GM18517 (cell line): Measurements from ENCODE around the gene ZFAND3.
"Not testable (repeated sequence)": the region's sequence is repeated elsewhere in the genome, so short reads cannot be mapped to it uniquely, and the experiment has no call there.

ENCODE experiments used
- ATAC-seq: cut with Tn5 transposase; IDR thresholded peaks from one replicate; pipeline ENCODE4 v1.9.1; 2021; ENCODE audit warnings: mild to moderate bottlenecking, moderate library complexity; ENCODE audit not compliant: unreplicated experiment

The ZFAND3 gene

GRCh38 chr6:38113825-38114576, 294.5 kb downstream of the ZFAND3 start:
- no peak for ATAC-seq

- ATAC-seq, result no peak
Measured at GRCh38 chr6:38114976-38115625, 295.6 kb downstream of the ZFAND3 start.

- no peak for ATAC-seq
Measured at GRCh38 chr6:38115626-38116008, 296.1 kb downstream of the ZFAND3 start.

GRCh38 chr6:38116248-38116647, 296.7 kb downstream of the ZFAND3 start:
- no peak for ATAC-seq

GRCh38 chr6:38117281-38117680, 297.8 kb downstream of the ZFAND3 start:
- no peak for ATAC-seq

- no peak for ATAC-seq
Measured at GRCh38 chr6:38118791-38119365, 299.4 kb downstream of the ZFAND3 start.

- no peak for ATAC-seq
Measured at GRCh38 chr6:38119516-38119915, 300.0 kb downstream of the ZFAND3 start.

GRCh38 chr6:38124224-38124926, 304.8 kb downstream of the ZFAND3 start:
- ATAC-seq, result not testable (repeated sequence)

- no peak for ATAC-seq
Measured at GRCh38 chr6:38127284-38127683, 307.8 kb downstream of the ZFAND3 start.

GRCh38 chr6:38131527-38131965, 312.0 kb downstream of the ZFAND3 start:
- no peak for ATAC-seq

GRCh38 chr6:38133932-38134703, 314.6 kb downstream of the ZFAND3 start:
- no peak for ATAC-seq

GRCh38 chr6:38134704-38135088, 315.2 kb downstream of the ZFAND3 start:
- ATAC-seq, result no peak

- no peak for ATAC-seq
Measured at GRCh38 chr6:38136547-38136946, 317.0 kb downstream of the ZFAND3 start.

GRCh38 chr6:38137608-38138265, 318.2 kb downstream of the ZFAND3 start:
- no peak for ATAC-seq

- no peak for ATAC-seq
Measured at GRCh38 chr6:38138374-38138773, 318.8 kb downstream of the ZFAND3 start.

GRCh38 chr6:38141085-38141484, 321.6 kb downstream of the ZFAND3 start:
- no peak for ATAC-seq

- no peak for ATAC-seq
Measured at GRCh38 chr6:38141716-38142115, 322.2 kb downstream of the ZFAND3 start.

GRCh38 chr6:38142178-38142902, 322.8 kb downstream of the ZFAND3 start:
- no peak for ATAC-seq
